Upper lobe of right lung (tissue), 1 donor: ENCODE results near the gene NR1D1. TPM values are rescaled to one million over a fixed set of nuclear protein-coding genes. Genes with fewer than 3 reads are reported as not detected.

Experiments used
- ATAC-seq: fragments of 200-7000 bp; cut with Tn5 transposase; one replicate; pipeline ENCODE4 v1.9.1; 2020; ENCODE audit warnings: mild to moderate bottlenecking, moderate library complexity
- DNase-seq: peaks from one replicate; pipeline ENCODE4 v3.0.0-alpha.2; 2020
- H3K27ac ChIP-seq: fragments of 200-600 bp; one replicate; pipeline ENCODE4 v1.8.0; 2022
- H3K27me3 ChIP-seq: fragments of 200-600 bp; one replicate; pipeline ENCODE4 v1.8.0; 2022; ENCODE audit warnings: mild to moderate bottlenecking
- H3K36me3 ChIP-seq: fragments of 200-600 bp; one replicate; pipeline ENCODE4 v1.8.0; 2022
- H3K4me1 ChIP-seq: fragments of 200-600 bp; one replicate; pipeline ENCODE4 v1.8.0; 2022
- H3K4me3 ChIP-seq: fragments of 200-600 bp; one replicate; pipeline ENCODE4 v1.8.0; 2022; ENCODE audit warnings: mild to moderate bottlenecking
- H3K9me3 ChIP-seq: fragments of 200-600 bp; one replicate; pipeline ENCODE4 v1.8.0; 2022
- CTCF ChIP-seq: fragments of 200-600 bp; IDR thresholded peaks from one replicate; pipeline ENCODE4 v1.8.0; 2022; ENCODE audit warnings: antibody characterized with exemption
- intact Hi-C: fragments of 100-400 bp; cut with DNase I; formaldehyde crosslinking; loops from one replicate; pipeline ENCODE4 v1.11.0; 2022
- total RNA-seq: library from RNA; stranded (reverse); fragmentation: NEBNext Ultra II Directional; extraction: Animal tissue kit (Norgen Biotek cat#: 25700); gene quantifications from one replicate; pipeline ENCODE4 v1.2.1, GENCODE V29; 2021
- donor health status: DM: no; HTN: yes; CAD: no; lungs with severe emphysema.

The NR1D1 gene
- total RNA-seq, 1 donor from 2014 or later = 24.9 TPM

GRCh38 chr17:40113110-40113906, 12.9 kb upstream of the NR1D1 start:
- no peaks in the 10 kb centered on the region for H3K9me3 ChIP-seq
- DNase-seq = peak; percentile 93
- no peaks in the 10 kb centered on the region for H3K36me3 ChIP-seq
- peak overlapping the region; percentile 54 for H3K4me3 ChIP-seq
- intact Hi-C loops = no loop called here
- peak; percentile 86 for TF ChIP-seq CTCF
- H3K27me3 ChIP-seq = no peaks in the 10 kb centered on the region
- peak overlapping the region; percentile 95 for H3K27ac ChIP-seq
- peaks cover 56% of the 10 kb centered on the region for H3K4me1 ChIP-seq
- peak; percentile 88 for ATAC-seq

GRCh38 chr17:40112718-40113109, 12.3 kb upstream of the NR1D1 start:
- no peaks in the 10 kb centered on the region for H3K27me3 ChIP-seq
- intact Hi-C loops = no loop called here
- TF ChIP-seq CTCF = no peak
- H3K4me1 ChIP-seq = peaks cover 62% of the 10 kb centered on the region
- H3K27ac ChIP-seq = peak overlapping the region; percentile 95
- no peaks in the 10 kb centered on the region for H3K36me3 ChIP-seq
- H3K4me3 ChIP-seq = no peak overlapping the region
- ATAC-seq = no peak
- H3K9me3 ChIP-seq = no peaks in the 10 kb centered on the region
- DNase-seq = no peak

GRCh38 chr17:40112191-40112711, 11.9 kb upstream of the NR1D1 start:
- no peak for ATAC-seq
- no peak for DNase-seq
- H3K27me3 ChIP-seq = no peaks in the 10 kb centered on the region
- no peaks in the 10 kb centered on the region for H3K36me3 ChIP-seq
- intact Hi-C loops = no loop called here
- H3K27ac ChIP-seq = peak overlapping the region; percentile 95
- no peak overlapping the region for H3K4me3 ChIP-seq
- peaks cover 66% of the 10 kb centered on the region for H3K4me1 ChIP-seq
- TF ChIP-seq CTCF = no peak
- no peaks in the 10 kb centered on the region for H3K9me3 ChIP-seq

DNA sequence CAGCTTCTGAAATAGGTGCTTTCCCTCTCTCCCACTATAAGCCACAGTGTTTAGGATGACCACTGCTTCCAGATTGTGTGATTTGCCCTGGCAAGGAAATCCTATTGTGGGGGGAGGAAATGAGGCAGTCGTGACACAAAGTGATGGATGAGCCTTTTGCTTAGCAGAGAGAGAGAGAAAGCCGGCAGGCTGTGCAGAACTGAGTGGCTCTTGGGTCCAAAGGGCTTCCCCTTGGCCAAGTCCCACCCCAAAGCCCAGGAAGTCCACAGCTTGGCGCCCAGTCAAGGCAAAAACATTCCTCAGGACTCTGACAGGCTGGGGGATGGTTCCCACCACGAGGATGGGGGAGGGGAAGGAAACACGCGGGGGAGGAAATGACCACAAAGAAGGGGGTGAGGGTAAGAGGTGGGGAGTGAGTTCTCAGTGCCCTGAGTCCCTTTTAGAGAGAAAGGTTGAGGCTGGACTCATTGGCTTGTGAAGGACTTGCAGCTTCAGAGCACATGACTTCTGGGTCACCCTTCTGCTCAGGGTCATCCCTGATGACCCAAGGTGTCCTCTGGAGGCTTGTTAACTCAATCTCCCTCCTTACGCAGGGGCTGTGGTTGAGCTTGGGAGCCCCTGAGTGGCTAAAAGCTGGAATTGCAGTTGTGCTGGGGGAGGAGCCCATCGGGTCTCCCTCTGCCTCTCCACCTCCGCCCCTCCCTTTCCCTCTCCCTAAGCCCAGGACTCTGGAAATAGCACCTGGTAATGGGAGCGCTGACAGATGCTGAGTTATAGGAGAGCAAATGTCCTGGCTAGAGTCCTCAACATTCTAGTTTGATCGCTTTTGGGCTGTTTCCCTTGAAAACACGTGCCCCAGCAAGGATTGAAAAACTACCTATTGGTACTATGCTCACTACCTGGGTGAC, 11.1 kb upstream of the NR1D1 start:
- peak; percentile 89 for TF ChIP-seq CTCF
- DNase-seq = peak; percentile 85
- no peaks in the 10 kb centered on the region for H3K9me3 ChIP-seq
- H3K27ac ChIP-seq = peak overlapping the region; percentile 95
- peak overlapping the region; percentile 11 for H3K4me3 ChIP-seq
- peak; percentile 82 for ATAC-seq
- peaks cover 74% of the 10 kb centered on the region for H3K4me1 ChIP-seq
- H3K27me3 ChIP-seq = no peaks in the 10 kb centered on the region
- intact Hi-C loops = no loop called here
- H3K36me3 ChIP-seq = no peaks in the 10 kb centered on the region

DNA sequence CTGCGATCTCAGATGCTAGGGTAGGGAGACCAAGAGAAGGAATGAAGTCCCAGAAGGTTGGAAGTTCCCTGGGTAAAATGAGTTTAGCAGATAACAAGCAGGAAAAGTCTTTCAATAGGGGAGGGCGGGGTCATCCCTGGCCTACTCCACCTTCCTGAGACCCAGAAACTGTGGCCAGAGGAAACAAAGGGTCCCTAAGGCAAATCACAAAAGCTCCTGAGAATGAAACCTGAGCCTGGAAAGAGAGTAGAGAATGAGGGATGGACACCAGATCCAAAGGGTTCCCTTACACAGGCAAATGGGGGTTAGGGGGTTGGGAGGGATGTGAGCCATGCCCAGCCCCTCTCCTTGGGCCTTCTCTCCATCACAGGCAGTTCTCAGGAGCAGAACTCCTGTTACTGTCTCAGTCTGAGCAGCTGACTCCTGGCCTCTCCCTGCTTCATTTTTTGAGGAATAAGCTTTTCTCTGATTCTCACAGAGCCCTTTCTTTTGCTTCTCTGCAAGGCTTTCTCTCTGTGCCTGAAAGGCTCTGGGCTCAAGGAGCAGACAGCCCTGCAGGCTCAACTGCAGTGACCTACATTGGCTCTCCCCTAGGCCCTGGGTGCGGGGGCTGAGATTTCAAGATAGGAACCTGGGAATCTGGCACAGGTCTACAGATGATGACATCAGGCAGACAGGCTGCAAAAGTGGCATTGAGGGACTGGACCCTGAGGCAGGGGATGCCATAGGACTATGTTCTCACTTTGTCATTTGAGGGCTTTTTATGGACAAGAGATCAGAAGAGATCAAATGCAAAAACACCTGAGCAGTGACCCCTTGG, 9.8 kb upstream of the NR1D1 start:
- no peaks in the 10 kb centered on the region for H3K27me3 ChIP-seq
- no peaks in the 10 kb centered on the region for H3K9me3 ChIP-seq
- TF ChIP-seq CTCF = no peak
- DNase-seq (no peak), ATAC-seq (no peak)
- H3K4me1 ChIP-seq = peaks cover 84% of the 10 kb centered on the region
- peak overlapping the region; percentile 95 for H3K27ac ChIP-seq
- no peaks in the 10 kb centered on the region for H3K36me3 ChIP-seq
- intact Hi-C loops = no loop called here
- H3K4me3 ChIP-seq = peak overlapping the region; percentile 11
